Measurements from ENCODE around the gene CMTR1.

CMTR1 gene

GRCh38 chr6:37460805-37461204 lies 27.8 kb downstream of the CMTR1 start:
- no peak overlapping the region for H3K4me3 ChIP-seq (ENCODE audit: low read depth, low read length)
- TF ChIP-seq CTCF (IDR thresholded peaks at IDR 0.05; ENCODE audit: low read depth, low read length) = no peak

DNA sequence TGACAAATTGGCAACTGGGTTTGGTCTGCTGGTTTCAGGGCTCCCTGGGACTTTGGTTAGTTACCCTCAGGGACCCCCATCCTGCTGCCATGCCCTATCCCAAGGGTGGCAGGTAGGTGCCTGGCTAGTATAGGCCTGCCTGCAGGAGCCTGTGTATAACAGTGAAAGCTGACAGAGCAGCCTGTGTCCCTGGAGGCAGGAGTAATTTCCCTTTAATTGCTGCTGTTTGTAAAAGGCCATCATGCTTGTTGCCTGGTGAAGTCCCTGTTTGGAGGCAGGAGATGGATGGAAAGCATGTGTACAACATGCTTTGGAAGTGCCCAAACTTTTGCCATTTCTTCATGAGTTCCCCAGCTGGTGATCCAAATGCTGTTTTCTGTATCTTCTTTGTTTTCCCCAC lies 30.1 kb downstream of the CMTR1 start:
- TF ChIP-seq CTCF (IDR thresholded peaks at IDR 0.05; ENCODE audit: low read depth, low read length) = no peak
- no peak overlapping the region for H3K4me3 ChIP-seq (ENCODE audit: low read depth, low read length)

GRCh38 chr6:37467718-37468117 lies 34.7 kb downstream of the CMTR1 start:
- no peak overlapping the region for H3K4me3 ChIP-seq (ENCODE audit: low read depth, low read length)
- no peak for TF ChIP-seq CTCF (IDR thresholded peaks at IDR 0.05; ENCODE audit: low read depth, low read length)

DNA sequence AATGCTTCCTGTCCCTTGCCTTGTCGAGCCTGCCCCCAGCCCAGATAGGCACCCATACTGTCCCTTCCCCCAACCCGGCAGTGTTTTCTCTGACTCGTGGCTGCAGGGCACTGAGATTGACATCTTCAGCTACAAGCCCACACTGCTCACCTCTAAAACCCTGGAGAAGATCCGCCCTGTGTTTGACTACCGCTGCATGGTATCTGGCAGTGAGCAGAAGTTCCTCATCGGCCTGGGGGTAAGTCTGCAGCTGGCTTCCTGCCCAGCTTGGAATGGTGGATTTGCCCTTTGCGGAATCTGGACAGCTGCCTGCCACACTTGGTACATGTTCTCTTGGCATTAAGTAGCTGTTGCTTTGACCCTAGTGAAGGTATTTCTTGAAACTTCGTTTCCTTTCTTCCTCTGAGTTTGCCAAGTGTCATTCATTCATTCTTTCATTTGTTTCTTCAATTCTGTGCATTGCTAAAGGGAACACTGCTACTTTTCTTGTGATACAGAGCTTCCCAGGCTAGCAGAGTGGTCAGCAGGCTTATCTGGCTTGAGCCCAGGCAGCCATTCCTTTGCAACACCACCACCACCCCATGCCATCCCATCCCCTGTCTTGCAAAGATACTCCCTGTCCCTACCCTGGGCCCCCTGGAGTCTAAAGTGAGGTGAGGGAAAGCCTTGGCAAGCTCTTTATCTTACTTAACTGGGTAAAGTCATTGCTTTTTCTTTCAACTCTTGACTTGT lies 40.5 kb downstream of the CMTR1 start:
- no peak for TF ChIP-seq CTCF (IDR thresholded peaks at IDR 0.05; ENCODE audit: low read depth, low read length)
- H3K4me3 ChIP-seq (ENCODE audit: low read depth, low read length) = no peak overlapping the region

GRCh38 chr6:37474316-37474715 lies 41.3 kb downstream of the CMTR1 start:
- TF ChIP-seq CTCF (IDR thresholded peaks at IDR 0.05; ENCODE audit: low read depth, low read length) = no peak
- H3K4me3 ChIP-seq (ENCODE audit: low read depth, low read length) = no peak overlapping the region

GRCh38 chr6:37477191-37477590 lies 44.2 kb downstream of the CMTR1 start:
- H3K4me3 ChIP-seq (ENCODE audit: low read depth, low read length) = no peak overlapping the region
- TF ChIP-seq CTCF (IDR thresholded peaks at IDR 0.05; ENCODE audit: low read depth, low read length) = no peak

DNA sequence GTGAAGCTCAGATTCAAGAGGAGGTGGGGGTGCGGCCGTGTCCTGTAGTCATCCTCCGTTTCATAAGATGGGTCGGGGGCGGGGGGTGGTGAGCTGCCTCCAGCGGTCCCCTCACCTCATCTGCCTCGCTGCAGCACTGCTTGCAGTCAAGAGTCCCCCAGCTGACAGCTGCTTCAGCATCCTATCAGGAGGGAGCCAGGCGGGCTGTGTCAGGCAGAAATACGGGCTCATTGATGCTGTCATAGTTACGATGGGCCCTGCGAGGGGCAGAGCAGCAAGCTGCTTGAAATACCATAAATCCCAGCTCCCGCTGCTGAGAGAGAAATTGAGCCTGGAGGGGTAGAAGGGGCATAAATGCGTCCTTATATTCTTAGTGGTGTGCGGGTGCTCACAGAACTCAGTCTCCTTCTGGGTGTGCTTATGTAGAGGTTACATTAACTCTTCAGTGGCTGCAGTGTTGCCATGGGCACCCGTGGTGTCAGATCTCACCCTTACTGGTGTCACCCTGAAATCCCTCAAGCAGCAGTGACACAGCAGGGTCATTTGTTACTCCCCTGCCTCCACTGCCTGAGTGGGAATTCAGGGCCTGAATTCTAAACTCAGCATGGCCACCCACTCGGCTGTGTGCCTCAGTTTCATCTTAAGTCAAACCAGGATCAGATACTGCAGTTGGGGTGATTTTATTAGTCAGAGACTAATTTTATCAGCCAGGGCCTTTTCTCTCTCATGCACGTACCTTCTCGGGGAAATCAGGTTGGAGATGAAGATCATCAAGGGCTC lies 44.8 kb downstream of the CMTR1 start:
- no peak overlapping the region for H3K4me3 ChIP-seq (ENCODE audit: low read depth, low read length)
- TF ChIP-seq CTCF (IDR thresholded peaks at IDR 0.05; ENCODE audit: low read depth, low read length) = no peak

Data from WI38 (cell line).